NCI-H1092 treated with DMSO at 0.1 percent for 48 hours (cell line): ENCODE measurements around the gene CDH4.

Source experiments
- DNase-seq: peaks from one replicate; lab custom pipeline; 2025; lab: John Stamatoyannopoulos, UW

Gene CDH4

DNA sequence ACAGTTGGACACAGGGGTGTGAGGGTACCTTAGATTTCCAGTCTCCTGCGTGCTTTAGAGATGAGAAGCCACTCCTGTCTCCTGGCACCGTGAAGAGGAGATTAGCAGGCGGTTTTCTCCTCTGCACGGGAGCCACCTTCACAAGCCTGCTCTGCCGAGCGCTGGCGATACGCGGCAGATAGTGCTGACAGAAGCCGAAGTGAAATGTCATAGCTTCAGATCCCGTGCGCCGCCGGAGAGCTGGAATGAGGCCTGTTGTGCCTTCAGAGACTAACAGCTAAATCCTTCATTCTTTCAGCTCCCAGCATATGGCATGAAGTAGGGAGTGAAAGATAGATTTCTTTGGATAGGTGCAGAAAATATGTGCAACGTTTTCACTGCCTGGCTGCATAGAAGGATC is 442.6 kb downstream of the CDH4 start:
- DNase-seq, result no peak

DNA sequence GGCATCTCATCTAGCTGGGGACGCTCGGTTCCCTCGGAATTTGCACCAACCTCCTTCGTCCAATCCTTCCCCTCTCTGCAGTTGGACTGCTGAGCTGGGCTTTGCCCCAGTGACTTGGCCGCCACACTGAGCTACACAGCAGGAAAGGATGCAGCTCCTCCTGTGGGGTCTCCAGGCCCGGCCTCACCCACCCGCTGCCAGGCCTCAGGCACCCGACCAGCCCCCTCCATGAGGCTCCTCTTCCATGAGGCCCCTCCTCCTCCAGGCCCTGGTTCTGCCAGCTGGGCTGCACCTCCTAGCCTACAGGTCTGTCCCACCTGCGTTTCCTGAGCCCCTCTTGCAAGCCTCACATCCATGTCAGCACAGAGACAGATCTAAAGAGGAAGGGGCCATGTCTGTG is 443.7 kb downstream of the CDH4 start:
- no peak for DNase-seq

GRCh38 chr20:61696181-61696735 is 444.2 kb downstream of the CDH4 start:
- no peak for DNase-seq

DNA sequence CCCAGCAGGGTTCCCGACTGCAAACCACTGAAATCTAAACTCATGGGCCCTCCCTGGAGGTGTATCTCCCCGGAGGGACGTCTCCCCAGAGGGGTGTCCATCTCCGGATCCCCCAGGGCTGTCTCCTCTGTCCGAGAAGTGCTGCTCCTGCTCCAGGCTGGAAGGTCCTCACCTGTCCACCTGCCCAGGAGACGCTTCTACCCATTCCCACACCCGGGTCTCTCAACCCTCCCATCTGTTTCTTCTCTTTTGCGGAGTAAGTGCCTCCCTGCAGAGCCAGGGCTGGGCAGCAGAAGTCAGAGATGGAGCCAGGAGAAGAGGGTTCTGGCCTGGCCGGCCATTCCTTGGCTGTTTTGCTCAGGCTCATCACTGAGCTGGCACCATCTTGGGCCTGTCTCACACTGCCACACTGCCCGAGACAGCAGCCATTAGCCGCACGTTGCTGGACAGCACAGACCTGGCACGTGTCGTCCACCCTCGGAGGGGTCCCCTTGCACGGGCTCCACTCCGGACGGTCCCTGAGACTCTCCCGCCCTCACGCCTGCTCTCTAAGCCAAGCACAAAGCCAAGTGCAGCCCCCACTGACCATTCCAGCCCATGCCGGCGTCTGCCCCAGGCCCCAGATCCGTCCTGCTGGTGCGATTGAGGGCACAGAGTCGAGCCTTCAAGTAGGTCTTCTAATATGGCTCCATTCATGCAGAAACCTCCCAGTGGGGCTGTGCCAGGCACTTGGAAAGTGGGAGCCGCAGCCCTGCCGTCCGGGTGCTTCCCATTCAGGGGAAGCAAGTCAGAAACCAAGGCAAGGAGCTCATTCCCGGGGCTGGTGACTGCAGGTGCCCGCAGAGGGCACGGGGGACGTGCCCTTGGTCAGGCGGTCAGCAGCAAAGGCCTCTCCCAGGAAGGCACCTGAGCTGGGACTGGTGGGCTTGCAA is 445.9 kb downstream of the CDH4 start:
- DNase-seq, result no peak

DNA sequence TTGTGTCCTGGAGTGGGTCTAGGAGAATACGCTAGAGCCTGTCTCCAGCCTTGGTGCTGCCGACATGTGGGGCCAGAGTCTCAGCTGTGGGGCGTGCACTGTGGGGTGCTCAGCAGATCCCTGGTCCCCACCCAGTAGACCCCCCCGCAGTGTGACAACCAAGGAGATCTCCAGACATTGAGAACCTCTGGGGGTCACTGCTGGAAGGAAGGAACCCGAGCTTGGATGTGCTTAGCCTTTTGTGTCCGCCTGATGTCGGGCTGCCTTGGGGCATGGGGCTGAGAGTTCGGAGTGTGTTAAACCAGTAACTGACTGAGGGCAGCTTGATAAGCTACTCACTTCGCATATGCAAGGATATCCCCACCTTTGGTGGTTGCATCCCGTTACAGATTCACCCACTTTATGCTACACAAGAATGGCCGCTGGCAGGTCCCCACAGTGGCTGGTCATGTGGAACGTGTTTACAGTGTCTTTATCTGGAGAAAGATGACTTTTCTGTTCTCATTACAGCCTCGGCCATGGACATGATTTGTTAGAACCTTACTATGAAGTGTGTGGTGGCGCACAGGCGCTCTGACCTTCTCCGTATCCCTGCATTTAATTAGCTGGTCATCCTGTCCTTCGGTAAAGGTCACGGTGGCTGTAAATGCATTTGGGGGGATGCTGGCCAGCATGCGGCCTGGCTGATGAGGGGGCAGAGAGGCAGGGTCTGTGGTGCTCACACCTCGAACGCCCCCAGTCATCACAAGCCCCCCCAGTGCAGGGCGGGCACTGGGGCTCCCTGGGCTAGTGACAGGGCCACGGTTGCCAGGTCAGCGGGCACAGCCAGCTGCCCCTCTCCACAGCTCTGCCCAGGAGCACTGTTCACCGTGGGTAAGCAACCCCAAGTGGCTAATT is 446.8 kb downstream of the CDH4 start:
- no peak for DNase-seq

GRCh38 chr20:61699495-61700374 is 447.7 kb downstream of the CDH4 start:
- no peak for DNase-seq

DNA sequence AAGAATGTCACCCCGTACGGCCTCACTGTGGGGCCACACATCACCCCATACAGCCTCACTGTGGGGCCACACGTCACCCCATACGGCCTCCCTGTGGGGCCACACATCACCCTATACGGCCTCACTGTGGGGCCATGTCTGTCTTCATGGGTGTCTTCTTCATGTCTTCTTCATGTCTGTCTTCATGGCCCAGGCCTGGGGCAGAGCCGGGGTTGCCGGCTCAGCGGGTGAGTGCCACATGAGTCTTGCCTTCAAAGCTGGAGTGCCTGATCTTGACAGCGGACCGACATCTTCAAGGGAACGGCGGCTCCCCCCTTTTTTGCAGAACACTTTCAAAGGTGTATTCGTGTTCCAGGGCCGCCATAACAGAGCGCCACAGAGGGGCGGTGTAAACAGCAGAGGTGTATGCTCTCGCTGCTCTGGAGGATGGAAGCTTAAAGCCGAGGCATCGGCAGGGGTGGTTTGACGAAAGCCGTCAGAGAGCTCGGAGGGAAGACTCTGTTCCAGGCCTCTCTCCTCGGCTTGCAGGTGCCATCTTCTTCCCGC is 448.6 kb downstream of the CDH4 start:
- no peak for DNase-seq

DNA sequence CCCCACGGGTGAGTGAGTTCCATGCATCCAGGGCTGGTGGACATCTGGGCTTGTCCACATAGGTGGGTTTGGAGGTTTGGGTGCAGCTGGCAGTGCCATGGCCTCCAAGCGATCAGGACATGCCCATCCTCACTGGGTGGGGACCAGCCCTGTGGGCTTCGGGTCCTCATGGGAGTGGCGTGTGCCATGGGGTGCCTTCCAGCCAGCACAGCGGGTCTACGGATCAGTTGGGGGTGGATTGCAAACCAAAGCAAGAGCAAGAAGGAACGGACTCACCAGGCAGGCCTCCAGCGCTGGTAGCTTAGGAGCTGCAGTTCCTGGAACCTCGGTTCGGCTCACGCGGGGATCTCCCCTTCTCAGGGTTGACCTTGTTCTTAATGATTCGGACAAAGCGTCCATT is 449.3 kb downstream of the CDH4 start:
- no peak for DNase-seq

DNA sequence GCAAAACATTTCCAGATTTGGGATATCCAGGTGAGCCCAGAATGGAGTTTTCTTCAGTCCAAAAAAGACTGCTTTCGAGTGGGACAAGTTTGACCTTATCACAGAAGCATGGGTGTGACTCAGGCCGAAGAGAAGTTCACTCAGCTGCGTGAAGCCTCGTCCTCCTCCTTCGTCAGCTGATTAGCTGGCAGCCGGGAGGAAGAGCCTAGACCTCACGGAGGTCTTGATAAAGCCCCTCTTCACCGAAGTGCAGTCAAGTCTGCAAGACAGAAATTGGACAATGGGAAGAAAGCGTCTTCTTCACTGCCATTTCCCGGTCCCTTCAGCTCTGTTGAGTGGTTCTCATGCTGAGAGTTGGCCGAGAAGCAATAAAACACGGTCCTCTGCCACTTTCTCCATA is 449.7 kb downstream of the CDH4 start:
- DNase-seq, result no peak

DNA sequence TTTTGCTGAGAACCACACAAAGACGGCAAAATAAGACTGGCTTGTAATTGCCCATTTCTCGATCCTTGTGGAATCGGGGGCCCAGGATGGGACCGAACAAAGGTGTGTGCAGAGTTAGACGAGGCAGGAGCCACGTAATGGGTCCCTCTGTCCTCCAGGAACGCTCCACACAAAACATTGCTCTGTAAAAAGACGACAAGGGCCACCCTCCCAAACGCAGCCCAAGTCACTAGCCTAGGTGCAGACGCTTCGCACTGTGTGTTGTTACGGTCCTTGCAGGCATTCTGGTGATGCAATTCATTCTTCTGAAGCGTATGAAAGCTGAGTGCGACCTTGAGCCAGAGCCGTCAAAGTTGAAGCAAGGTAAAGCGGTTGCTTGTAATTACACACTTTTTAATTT is 450.2 kb downstream of the CDH4 start:
- no peak for DNase-seq

GRCh38 chr20:61704661-61705060 is 452.6 kb downstream of the CDH4 start:
- no peak for DNase-seq

GRCh38 chr20:61705386-61706258 is 453.6 kb downstream of the CDH4 start:
- no peak for DNase-seq

GRCh38 chr20:61706259-61706961 is 454.3 kb downstream of the CDH4 start:
- DNase-seq, result no peak

DNA sequence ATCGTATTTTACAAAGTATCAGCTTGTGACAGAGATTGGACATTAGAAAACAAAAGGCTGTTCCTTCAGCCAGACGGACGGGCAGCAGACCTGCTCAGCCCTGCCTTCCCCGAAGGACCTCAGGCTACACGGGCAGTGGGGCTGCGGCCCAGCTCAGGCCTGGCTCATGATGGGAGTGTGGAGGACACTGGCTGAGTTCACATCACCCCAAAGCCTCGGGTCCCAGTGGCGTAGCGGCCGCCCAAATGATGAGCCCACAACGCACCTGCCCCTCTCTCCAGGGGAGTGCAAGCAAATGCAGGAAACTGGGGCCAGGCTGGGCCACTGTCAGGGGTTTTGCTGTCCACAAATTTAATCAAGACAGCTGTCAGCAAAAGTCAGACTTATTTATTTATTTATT is 456.8 kb downstream of the CDH4 start:
- DNase-seq, result no peak

GRCh38 chr20:61710108-61710507 is 458.0 kb downstream of the CDH4 start:
- no peak for DNase-seq

DNA sequence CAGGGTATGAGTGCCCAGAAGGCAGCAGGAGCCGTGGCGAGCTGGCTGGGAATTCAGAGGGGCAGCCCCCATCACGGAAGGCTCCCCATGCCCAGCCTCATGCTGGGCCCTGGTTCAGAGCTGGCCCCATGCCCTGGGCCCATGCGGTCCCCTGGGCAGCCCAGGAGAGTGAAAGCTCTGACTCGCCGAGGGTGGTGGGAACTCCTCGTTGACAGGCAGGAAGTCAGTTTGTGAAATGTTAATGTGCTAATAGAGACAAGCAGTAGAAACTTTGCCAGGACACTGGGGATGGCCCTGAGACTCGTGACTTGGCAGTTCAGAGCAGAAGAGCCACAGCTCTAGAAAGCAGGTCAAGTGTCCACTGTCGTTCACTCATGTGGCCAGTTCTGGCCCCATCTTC is 460.6 kb downstream of the CDH4 start:
- no peak for DNase-seq

DNA sequence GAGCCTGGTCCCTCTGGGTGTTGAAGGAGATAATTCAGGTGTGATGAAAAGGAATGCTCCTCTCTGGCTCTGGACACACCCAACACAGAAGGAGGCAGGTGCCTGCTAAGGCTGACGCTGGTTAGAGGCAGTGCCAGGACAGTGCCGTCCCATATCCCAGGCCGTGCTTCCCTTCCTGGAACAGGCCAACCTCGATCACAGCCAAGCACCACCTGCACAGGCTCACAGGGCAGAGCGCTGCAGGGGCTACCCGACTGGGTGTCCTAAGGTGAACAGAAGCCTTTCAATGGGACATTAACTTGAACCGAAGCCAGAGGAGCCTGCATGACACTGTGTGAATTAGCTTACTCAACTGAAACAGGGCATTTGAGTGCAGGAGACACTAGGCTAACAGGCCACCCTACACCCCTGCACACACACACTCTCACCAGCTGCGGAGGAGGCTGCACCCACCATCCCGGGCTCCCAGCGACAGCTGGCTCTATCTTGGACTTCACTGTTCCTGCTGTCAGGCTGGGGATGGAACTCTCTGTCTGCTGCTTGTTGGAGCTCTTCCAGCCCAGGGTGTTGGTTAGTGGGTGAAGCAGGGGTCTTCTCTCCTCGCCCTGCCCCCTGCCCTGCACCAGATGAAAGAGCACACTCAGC is 466.4 kb downstream of the CDH4 start:
- DNase-seq, result no peak

DNA sequence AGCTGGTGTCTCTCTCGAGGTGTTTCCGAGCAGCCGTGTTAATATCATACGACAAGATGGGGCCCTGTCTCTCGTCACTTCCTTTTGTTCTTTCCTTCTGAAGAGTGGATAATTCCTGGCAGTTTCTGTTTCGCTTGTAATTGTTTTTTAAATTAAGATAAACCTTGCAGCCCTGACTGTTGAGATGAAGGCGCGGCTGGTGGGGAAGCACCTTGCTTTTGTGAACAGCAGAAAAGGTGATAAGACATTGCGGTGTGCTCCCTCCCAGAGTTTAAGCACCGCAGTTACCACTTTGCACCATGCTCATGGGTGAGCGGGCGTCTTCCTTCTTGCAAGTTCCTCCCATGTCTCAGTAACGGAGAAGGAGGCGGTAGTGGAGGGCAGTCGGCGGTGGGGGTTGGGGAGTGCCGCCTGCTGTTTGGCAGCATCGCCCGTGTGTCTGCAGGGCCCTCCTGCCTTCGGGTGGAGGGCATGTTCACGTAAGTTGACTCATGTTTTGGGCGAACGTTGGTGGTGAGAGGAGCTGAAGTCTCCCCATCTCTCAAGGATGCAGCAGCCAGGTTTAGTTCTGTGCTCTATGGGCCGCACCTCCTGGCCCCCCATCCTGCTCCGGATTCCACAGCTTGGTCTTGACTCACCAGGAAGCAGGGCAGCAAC is 467.8 kb downstream of the CDH4 start:
- no peak for DNase-seq

DNA sequence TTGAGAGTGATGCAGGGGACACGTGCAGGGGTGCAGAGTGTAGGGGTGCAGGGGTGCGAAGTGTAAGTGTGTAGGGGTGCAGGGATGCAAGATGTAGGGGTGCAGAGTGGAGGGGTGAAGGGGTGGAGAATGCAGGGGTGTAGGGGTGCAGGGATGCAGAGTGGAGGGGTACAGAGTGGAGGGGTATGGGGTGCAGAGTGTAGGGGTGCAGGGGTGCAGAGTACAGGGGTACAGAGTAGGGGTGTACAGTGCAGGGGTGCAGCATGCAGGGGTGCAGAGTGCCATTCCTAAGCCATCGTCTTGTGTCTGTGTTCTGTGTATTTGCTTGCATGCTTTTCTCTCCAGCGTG is 468.3 kb downstream of the CDH4 start:
- no peak for DNase-seq
